Endothelial cell of umbilical vein (primary cell): ENCODE measurements around the gene SLC35G1. TPM values are rescaled to one million over a fixed set of nuclear protein-coding genes. Genes with fewer than 3 reads are reported as not detected.

Experiments used
- BruUV-seq: library from RNA; stranded (reverse); fragments of 400-500 nt; replicated peaks from 2 replicates; lab custom pipeline; 2021; lab: Mats Ljungman, UMichigan
- CTCF ChIA-PET: fragments of 300-600, 350-600 bp; sonication (Branson Sonifier 250); formaldehyde crosslinking; loops from one replicate; lab custom pipeline; 2021; ENCODE audit warnings: antibody characterized with exemption, inconsistent platforms; lab: Charles Lee
- POLR2A ChIA-PET: fragments of 300-600, 350-600 bp; sonication (Branson Sonifier 250); formaldehyde crosslinking; loops from one replicate; lab custom pipeline; 2021; ENCODE audit warnings: antibody characterized with exemption, inconsistent platforms; lab: Charles Lee
- DNase-seq: peaks from one replicate; pipeline ENCODE4 v3.0.0-alpha.2; 2011; ENCODE audit warnings: low read depth, low spot score
- FAIRE-seq: peaks from 2 replicates; lab custom pipeline; 2011; peaks lifted over from hg19 to GRCh38; lab: Jason Lieb, UNC
- H2AFZ ChIP-seq: 2 replicates; pipeline ENCODE4 v1.6.0; 2012; ENCODE audit warnings: low read depth, low read length, control low read depth, inconsistent platforms
- H3K27ac ChIP-seq: 2 replicates; pipeline ENCODE4 v1.5.1; 2011; ENCODE audit warnings: low read depth, mild to moderate bottlenecking, control low read depth, low read length, moderate library complexity; ENCODE audit not compliant: insufficient read depth
- H3K27me3 ChIP-seq, 2 experiments: 2 replicates each; pipeline versions ENCODE4 v1.6.0 to v1.6.1; 2011; ENCODE audit warnings: low read length in 2 of 2, mixed read lengths in 1 of 2; ENCODE audit not compliant: control insufficient read depth in 2 of 2, insufficient read depth in 2 of 2
- H3K36me3 ChIP-seq, 2 experiments: 2 replicates in 1 of 2; 3 replicates in 1 of 2; pipeline ENCODE4 v1.5.1; 2011; ENCODE audit warnings: low read length in 2 of 2, mild to moderate bottlenecking in 1 of 2, moderate library complexity in 1 of 2; ENCODE audit not compliant: control insufficient read depth in 2 of 2, insufficient read depth in 2 of 2; ENCODE audit errors: extremely low read depth in 1 of 2
- H3K4me1 ChIP-seq: 3 replicates; pipeline ENCODE4 v1.5.1; 2011; ENCODE audit warnings: mild to moderate bottlenecking, low read length; ENCODE audit not compliant: control insufficient read depth, insufficient read depth; ENCODE audit errors: extremely low read depth
- H3K4me2 ChIP-seq: 2 replicates; pipeline ENCODE4 v1.6.1; 2011; ENCODE audit warnings: low read length, control low read depth, mixed read lengths; ENCODE audit not compliant: insufficient read depth
- H3K4me3 ChIP-seq, 3 experiments: fragments of 200-600 bp in 1 of 3; sonication (generic), shearing (Covaris generic) in 1 of 3; replicated peaks in 1 of 3; 2 replicates each; pipeline ENCODE4 v1.5.1; 2011 to 2016; ENCODE audit warnings: control low read depth in 3 of 3, low read length in 3 of 3, mild to moderate bottlenecking in 2 of 3, inconsistent platforms in 1 of 3, low read depth in 1 of 3, moderate library complexity in 1 of 3; ENCODE audit not compliant: insufficient read depth in 1 of 3
- H3K79me2 ChIP-seq: 2 replicates; pipeline ENCODE4 v1.6.0; 2012; ENCODE audit warnings: low read length, inconsistent platforms; ENCODE audit not compliant: control insufficient read depth, insufficient read depth
- H3K9ac ChIP-seq: replicated peaks from 2 replicates; pipeline ENCODE3; 2011; ENCODE audit warnings: low read length, control low read depth; ENCODE audit not compliant: insufficient read depth; ENCODE audit errors: extremely low read depth
- H3K9me1 ChIP-seq: replicated peaks from 3 replicates; pipeline ENCODE4 v1.6.0; 2011; ENCODE audit warnings: mild to moderate bottlenecking, low read length; ENCODE audit not compliant: control insufficient read depth, insufficient read depth; ENCODE audit errors: extremely low read depth
- H3K9me3 ChIP-seq: replicated peaks from 2 replicates; pipeline ENCODE4 v1.5.1; 2012; ENCODE audit warnings: low read length, inconsistent platforms; ENCODE audit not compliant: control insufficient read depth, insufficient read depth
- H4K20me1 ChIP-seq: replicated peaks from 2 replicates; pipeline ENCODE3; 2011; ENCODE audit warnings: mild to moderate bottlenecking, low read length; ENCODE audit not compliant: control insufficient read depth, insufficient read depth; ENCODE audit errors: extremely low read depth
- EZH2 ChIP-seq: IDR thresholded peaks from 2 replicates; pipeline ENCODE4 v1.6.1; 2012; ENCODE audit warnings: borderline replicate concordance, low read depth, mild to moderate bottlenecking, moderate library complexity, low read length, inconsistent platforms; ENCODE audit not compliant: severe bottlenecking
- FOS ChIP-seq: IDR thresholded peaks from 2 replicates; pipeline ENCODE4 v1.6.1; 2011; ENCODE audit warnings: mild to moderate bottlenecking, low read length, moderate library complexity, borderline replicate concordance; ENCODE audit not compliant: insufficient read depth
- GATA2 ChIP-seq: IDR thresholded peaks from 2 replicates; pipeline ENCODE4 v1.7.0; 2011; ENCODE audit warnings: low read depth, mild to moderate bottlenecking, moderate library complexity, mixed read lengths, low read length; ENCODE audit not compliant: insufficient read length, insufficient read depth
- JUN ChIP-seq: IDR thresholded peaks from 2 replicates; pipeline ENCODE4 v1.6.1; 2011; ENCODE audit warnings: borderline replicate concordance, low read depth; ENCODE audit not compliant: insufficient read length, insufficient read depth
- MYC ChIP-seq: IDR thresholded peaks from one replicate; pipeline ENCODE4 v1.6.1; 2011; ENCODE audit warnings: mild to moderate bottlenecking, low read depth, low read length
- POLR2A ChIP-seq: IDR thresholded peaks from 2 replicates; pipeline ENCODE4 v1.6.1; 2012; ENCODE audit warnings: low read depth, mild to moderate bottlenecking, control low read depth, low read length
- POLR2AphosphoS5 ChIP-seq: IDR thresholded peaks from 2 replicates; pipeline ENCODE4 v1.6.1; 2012; ENCODE audit warnings: low read depth, mild to moderate bottlenecking, control low read depth, low read length, moderate library complexity; ENCODE audit not compliant: insufficient read depth
- dilution Hi-C: fragments of 300-500 bp; cut with MboI; formaldehyde crosslinking; loops from one replicate; pipeline ENCODE4 v1.15.0; 2019; ENCODE audit warnings: low sequenced_read_pairs; ENCODE audit not compliant: extremely low pct_ligation_motif_present
- intact Hi-C: fragments of 100-400 bp; cut with micrococcal nuclease; formaldehyde crosslinking; loops from one replicate; pipeline ENCODE4 v1.10.0; 2022
- polyA plus RNA-seq, 4 experiments: library from polyadenylated mRNA; depleted of rRNA in 3 of 4; stranded (reverse) in 3 of 4; unstranded in 1 of 4; fragments of >200 nt; gene quantifications; 2 replicates each; pipeline versions ENCODE4 v1.2.1 to v1.2.3, GENCODE V29; 2011 to 2012; ENCODE audit warnings: missing spikeins in 1 of 4
- total RNA-seq: library from RNA; stranded (reverse); gene quantifications from 2 replicates; pipeline ENCODE4 v1.2.3, GENCODE V29; 2021
- TF ChIP-seq, protein P1 (sequence below): IDR thresholded peaks from 2 replicates; pipeline ENCODE4 v1.6.1; 2011; ENCODE audit not compliant: insufficient read depth, insufficient read length
- TF ChIP-seq, protein P2 (sequence below), 2 donors: IDR thresholded peaks; 1 replicate in 1 of 2; 2 replicates in 1 of 2; pipeline ENCODE4 v1.5.1; 2011; ENCODE audit warnings: low read length in 2 of 2, mild to moderate bottlenecking in 2 of 2, moderate library complexity in 2 of 2, control low read depth in 1 of 2, inconsistent platforms in 1 of 2, low read depth in 1 of 2; ENCODE audit not compliant: insufficient read depth in 1 of 2; ENCODE audit errors: extremely low read depth in 1 of 2

Gene SLC35G1
- total and polyA plus RNA-seq, 2 donors (not counting 3 experiments of a cell fraction or from before 2014, with no cell fraction given), result 2.5 to 4.1 TPM

DNA sequence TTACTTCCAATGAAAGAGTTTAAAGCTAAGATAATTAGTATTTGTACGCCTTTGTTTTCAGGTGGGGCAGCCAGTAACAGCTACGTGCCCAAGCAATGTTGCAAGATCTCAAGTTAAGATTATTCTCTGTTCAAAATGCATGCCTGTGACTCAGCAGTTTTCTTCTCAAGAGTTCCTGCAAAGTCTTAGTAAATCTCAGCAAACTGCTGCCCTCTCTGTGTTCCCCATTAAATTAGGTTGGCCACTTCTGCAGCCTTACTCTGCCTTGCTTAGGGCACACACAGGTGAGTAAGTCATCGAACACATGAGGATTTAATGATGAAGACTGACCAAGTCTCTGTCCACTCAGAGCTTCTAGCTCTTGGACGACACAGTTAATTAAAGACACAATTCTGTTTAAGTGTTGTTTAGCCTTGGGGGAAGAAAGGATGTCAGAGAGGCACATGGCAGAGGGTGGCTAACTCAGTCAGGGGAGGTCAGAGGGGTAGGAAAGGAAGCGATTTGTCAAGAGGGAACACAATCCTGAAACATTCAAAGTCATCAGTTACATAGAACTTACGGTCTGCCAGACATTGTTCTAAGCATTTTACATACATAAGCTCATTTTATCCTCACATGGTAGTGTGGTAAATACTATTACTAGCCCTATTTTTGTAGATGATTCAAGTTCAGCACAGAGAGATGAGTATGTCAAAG is 20.2 kb upstream of the SLC35G1 start:
- POLR2A ChIA-PET, result no interaction called here

DNA sequence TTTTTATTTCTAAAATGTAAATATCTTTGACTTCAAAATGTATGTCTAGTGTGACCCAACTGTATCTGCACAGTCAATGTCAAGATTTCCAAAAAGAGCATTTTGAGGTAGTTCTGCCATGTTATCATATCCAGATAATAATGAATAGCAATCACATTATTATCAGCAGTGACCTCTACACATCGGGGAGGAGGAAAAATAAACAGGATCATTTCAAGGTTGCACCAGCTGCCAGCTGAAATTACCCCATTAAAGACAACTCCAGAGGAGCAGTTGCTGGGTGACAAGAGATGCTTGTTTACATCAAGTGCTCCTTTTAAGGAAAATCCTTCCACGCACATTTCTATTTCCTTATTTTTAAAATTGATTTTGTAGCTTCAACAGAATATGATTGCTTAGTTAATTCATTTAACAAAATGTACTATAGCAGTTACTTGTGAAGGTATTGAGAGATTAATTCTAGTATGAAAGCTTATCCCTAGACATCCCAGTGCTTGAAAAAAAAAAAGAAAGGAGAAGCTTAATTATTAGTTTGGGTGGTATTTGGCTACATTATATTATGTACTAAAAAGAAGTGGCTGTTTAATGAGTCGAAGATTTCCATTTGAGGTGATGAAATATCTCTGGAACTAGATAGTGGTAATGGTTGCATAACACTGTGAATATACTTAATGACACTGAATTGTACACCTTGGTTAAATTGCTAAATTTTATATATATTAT is 19.3 kb upstream of the SLC35G1 start:
- dilution Hi-C loops, result no loop called here
- no peaks in the 10 kb centered on the region for H3K79me2 ChIP-seq
- ChIA-PET CTCF (interaction anchor here (0.8 to 2.0 kb wide), 5 partner anchors 11 to 446 kb away, joined by 3 to 5 read pairs (median 3); no protein-coding TSS in a partner anchor), POLR2A (no interaction called here)
- no peaks in the 10 kb centered on the region for H3K9me3 ChIP-seq
- no TSS peak for BruUV-seq
- no peak overlapping the region for H3K27ac ChIP-seq
- no peak overlapping the region for H2AFZ ChIP-seq
- H3K27me3 ChIP-seq, result peaks cover 4 to 12% of the 10 kb centered on the region in 2 experiments
- intact Hi-C loops, result no loop called here
- H3K9me1 ChIP-seq, result no peaks in the 10 kb centered on the region
- no peak overlapping the region for H3K4me3 ChIP-seq
- DNase-seq (no peak), FAIRE-seq (no peak)
- H3K4me1 ChIP-seq, result no peaks in the 10 kb centered on the region
- TF ChIP-seq POLR2AphosphoS5, result no peak
- no peak for TF ChIP-seq FOS
- TF ChIP-seq, protein P1, sequence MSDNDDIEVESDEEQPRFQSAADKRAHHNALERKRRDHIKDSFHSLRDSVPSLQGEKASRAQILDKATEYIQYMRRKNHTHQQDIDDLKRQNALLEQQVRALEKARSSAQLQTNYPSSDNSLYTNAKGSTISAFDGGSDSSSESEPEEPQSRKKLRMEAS, result no peak
- TF ChIP-seq MYC, result no peak
- TF ChIP-seq JUN, result no peak
- no peak for TF ChIP-seq POLR2A
- TF ChIP-seq GATA2, result no peak
- TF ChIP-seq, protein P2, sequence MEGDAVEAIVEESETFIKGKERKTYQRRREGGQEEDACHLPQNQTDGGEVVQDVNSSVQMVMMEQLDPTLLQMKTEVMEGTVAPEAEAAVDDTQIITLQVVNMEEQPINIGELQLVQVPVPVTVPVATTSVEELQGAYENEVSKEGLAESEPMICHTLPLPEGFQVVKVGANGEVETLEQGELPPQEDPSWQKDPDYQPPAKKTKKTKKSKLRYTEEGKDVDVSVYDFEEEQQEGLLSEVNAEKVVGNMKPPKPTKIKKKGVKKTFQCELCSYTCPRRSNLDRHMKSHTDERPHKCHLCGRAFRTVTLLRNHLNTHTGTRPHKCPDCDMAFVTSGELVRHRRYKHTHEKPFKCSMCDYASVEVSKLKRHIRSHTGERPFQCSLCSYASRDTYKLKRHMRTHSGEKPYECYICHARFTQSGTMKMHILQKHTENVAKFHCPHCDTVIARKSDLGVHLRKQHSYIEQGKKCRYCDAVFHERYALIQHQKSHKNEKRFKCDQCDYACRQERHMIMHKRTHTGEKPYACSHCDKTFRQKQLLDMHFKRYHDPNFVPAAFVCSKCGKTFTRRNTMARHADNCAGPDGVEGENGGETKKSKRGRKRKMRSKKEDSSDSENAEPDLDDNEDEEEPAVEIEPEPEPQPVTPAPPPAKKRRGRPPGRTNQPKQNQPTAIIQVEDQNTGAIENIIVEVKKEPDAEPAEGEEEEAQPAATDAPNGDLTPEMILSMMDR (IDR thresholded peaks at IDR 0.05; ENCODE audit: extremely low read depth in 1 of 2, insufficient read depth in 1 of 2, low read depth in 1 of 2, low read length in 2 of 2), result no peak
- no peak for TF ChIP-seq EZH2
- no peaks in the 10 kb centered on the region for H3K36me3 ChIP-seq
- H3K9ac ChIP-seq, result no peak overlapping the region
- no peak overlapping the region for H3K4me2 ChIP-seq
- no peaks in the 10 kb centered on the region for H4K20me1 ChIP-seq

More for the DNA sequence above, 20.2 kb upstream of the SLC35G1 start:
- DNase-seq (no peak), FAIRE-seq (no peak)
- intact Hi-C loops, result no loop called here
- Histone ChIP-seq H3K9ac (no peak overlapping the region), H3K27me3 (peaks cover 4 to 12% of the 10 kb centered on the region in 2 experiments), H4K20me1 (no peaks in the 10 kb centered on the region), H3K4me2 (no peak overlapping the region), H3K36me3 (no peaks in the 10 kb centered on the region), H3K4me1 (no peaks in the 10 kb centered on the region), H2AFZ (no peak overlapping the region), H3K4me3 (no peak overlapping the region), H3K9me3 (no peaks in the 10 kb centered on the region), H3K27ac (no peak overlapping the region), H3K9me1 (no peaks in the 10 kb centered on the region), H3K79me2 (no peaks in the 10 kb centered on the region)
- TF ChIP-seq POLR2AphosphoS5 (no peak), JUN (no peak), MYC (no peak), FOS (no peak)
- CTCF ChIA-PET, result interaction anchor here (0.8 to 2.0 kb wide), 7 partner anchors 12 to 570 kb away, joined by 3 to 5 read pairs (median 3); no protein-coding TSS in a partner anchor
- BruUV-seq, result no TSS peak
- dilution Hi-C loops, result no loop called here
